Measurements from ENCODE around the gene TIE1.

TIE1 gene

DNA sequence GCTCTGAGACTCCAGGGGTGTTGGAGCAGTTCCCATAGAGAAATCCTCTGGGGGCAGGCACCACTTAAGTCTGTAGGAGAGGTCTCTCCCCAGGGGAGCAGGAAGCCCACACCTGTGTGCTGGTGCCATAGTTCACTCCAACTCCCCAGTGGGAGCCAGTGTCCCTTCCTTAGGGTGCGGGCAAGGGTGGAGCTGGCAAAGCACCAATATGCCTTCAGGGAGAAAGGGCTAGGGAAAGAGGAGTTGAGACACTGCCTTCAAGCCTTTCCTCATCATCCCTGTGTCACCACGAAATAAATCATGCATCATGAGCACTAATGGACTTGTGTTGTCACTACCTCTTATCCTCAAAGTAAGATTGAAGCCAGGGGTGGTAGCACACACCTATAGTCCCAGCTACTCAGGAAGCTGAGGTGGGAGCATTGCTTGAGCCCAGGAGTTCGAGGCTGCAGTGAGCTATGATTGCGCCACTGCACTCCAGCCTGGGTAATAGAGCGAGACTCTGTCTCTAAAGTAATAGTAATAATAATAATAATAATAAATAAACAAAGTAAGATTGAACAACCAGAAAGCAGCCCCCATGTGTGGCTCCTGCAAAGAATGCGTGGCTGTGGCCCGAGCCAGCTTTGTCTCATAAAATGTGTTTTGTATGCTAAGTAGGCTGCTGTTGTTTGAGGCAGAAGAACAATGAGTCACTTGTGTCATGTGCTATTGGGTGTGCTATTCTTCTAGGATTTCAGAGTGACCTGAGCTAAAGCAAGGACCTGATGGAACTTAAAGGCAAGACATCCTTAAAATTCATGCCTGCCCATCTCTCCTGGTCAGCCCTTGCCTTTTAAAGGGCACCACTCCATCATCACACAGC lies 6.7 kb upstream of the TIE1 start:
- no peak for DNase-seq (ENCODE audit: low read depth)

DNA sequence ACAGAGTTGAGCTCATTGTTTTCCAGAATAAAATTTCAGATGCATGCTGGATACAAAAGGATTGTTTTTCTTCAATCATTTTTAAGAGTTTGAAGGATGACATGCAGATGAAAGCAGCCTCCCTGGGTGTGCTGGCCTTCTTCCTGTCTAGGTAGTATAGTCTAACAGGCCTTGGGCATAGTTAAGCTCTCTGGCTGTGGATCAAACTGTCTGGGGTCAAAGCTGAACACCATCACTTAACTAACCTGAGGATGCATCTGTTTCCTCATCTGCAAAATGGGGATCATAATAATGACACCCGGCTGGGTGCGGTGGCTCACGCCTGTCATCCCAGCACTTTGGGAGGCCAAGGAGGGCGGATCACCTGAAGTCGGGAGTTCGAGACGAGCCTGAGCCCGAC lies 6.0 kb upstream of the TIE1 start:
- no peak for DNase-seq (ENCODE audit: low read depth)

DNA sequence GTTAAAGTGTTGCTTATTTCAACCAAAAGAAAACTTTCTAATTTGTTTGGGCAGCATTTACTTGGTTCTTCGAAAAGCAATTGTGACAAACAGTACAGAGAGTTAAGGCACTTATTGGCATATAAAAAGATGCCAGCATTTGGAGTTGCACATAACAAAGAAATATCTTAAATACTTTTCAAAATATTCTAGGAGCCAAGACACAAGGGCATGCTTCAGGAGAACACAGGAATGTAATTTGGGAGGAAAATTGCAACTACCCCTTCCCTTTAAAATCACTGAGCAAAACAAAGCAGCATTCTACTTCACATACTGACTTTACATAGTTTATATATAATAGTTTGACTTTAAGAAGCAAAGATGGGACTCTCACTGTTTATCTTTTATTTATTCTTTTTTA lies 4.6 kb upstream of the TIE1 start:
- no peak for DNase-seq (ENCODE audit: low read depth)

DNA sequence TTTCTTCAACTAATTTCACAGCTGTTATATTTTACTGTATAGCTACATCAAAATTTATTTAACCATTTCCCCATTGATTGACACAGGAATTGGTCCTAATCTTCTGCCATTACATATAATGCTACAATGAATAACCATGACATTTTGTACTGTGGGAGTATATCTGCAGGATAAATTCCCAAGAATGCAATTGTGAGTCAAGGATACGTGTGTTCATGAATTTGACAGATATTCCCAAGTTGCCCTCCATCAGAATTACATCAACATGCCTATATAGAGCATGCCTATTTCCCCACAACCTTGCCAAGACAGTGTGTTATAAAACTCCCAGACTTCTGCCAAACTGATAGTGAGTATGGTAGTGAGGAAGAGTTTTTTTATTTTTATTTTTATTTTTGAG lies 2.7 kb upstream of the TIE1 start:
- no peak for DNase-seq (ENCODE audit: low read depth)

DNA sequence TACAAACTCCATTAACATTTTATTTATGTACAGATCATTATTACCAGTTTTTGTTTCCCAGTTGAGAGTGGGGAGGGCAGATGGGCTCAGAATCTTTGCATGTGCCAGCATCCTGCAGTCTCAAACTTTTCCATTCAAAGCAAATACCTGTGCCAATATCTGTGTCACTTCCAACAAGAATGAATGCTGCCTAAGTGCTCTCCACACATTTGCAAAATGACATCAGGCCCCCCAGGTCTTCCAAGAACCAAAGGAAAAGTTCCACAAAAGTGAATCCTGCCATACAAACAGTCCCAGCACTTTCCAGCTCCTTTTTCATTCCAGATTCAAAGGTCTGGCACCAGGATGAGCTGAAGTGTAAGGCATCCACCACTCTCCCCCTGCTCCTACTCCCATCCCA lies 1.7 kb upstream of the TIE1 start:
- no peak for DNase-seq (ENCODE audit: low read depth)

DNA sequence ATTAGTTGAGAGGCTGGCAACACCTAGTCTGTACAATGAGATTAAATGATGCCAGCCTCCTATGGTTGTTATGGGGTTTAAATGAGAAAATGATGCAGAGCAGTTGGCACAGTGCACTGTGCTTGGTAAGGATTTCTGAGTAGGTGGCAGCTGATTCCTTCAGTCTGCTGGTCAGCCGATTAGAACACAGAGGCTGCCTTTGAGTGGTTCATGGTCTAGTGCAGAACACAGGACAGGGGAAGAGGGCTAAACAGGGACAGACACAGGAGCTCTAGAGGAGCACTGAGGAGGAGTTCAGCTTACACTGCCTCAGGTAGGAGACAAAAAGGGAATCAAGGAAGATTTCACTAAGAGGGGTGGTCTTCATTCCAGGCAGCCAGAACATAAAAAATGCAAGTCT lies 1.4 kb downstream of the TIE1 start:
- no peak for DNase-seq (ENCODE audit: low read depth)

DNA sequence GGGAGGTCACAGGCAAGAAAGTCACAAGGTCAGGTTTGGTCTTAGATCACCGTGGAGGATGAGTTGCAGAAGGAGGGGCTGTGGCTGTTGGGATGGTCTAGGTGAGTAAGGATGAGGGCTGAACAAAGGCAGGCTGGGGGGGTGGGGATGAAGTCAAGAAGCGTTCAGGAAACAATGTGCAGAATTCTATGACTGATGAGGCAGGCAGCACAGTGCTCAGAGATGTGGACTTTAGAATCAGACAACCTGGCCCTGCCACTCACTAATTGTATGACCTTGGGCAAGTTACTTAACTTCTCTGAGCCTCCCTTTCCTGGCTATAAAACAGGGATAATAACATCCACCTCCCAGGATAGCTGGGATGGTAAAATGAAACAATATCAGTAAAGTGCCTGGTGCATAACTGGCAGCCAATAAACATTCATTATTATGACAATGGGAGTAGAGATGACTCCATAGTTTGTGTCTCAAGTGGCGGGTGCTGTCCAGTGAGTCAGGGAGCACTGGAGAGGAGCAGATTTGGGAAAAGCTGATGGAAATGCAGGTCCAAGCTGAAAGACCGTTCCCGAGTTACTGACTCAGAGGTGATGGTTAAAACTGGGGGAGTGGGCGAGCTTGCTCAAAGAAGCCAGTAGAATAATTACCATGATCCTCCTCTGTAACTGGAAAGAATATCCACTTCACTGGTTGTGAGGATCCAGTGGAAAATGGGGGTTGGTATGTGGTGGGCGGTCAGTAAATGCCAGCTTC lies 2.1 kb downstream of the TIE1 start:
- no peak for DNase-seq (ENCODE audit: low read depth)

DNA sequence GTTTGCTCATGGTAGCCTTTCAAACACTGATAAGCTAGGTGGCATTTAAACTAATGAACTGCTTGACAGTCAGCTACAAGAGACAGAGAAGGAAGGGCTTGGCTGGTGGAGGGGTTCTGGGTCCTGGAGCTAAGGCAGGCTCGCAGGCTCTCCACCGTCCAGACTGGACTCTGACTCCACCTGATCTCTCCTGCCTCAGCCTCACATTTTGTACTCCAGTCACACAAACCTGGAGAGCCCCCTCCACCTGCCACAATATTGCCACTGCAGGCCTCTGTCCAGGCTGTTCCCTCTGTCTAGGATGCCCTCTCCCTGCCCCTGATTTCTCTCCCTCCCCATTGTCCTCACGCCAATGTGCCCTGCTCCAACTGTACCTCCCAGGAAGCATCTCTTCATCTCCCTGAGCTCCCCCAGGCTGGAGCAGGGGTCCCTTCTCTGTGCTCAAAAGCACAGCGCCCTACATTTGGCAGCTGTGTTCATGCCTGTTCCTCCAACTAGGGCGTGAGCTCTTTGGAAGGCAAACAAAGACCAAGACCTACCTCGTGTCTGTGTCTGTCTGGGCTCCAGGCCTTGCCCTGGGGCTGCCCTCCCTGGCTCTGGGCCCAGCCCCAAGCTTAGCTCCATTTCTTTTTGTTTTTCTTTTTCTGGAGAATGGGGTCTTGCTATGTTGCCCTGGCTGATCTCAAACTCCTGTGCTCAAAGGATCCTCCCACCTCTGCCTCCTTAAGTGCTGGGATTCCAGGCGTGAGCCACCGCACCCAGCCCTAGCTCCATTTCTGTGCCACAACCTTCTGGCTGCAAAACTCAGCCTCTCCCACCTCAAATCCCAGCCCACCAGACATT lies 2.9 kb downstream of the TIE1 start:
- DNase-seq (ENCODE audit: low read depth), result no peak

DNA sequence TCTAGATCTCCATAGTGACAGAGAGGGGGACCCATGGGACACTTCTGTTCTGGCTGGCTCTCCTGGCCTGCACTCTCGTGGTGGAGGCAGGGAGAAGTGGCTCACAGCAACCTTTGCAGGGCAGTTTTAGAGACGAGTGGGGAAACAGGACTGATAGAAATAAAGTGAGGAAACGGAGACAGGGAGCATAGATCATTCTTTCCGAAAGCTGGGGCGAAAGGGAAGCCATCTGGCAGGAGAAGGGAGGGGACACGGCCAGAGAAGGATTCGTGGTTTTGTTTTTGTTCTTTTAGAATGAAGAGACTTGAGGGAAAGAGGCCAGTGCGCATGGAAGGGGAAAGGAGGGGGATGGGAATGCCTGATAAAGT lies 3.5 kb downstream of the TIE1 start:
- no peak for DNase-seq (ENCODE audit: low read depth)

DNA sequence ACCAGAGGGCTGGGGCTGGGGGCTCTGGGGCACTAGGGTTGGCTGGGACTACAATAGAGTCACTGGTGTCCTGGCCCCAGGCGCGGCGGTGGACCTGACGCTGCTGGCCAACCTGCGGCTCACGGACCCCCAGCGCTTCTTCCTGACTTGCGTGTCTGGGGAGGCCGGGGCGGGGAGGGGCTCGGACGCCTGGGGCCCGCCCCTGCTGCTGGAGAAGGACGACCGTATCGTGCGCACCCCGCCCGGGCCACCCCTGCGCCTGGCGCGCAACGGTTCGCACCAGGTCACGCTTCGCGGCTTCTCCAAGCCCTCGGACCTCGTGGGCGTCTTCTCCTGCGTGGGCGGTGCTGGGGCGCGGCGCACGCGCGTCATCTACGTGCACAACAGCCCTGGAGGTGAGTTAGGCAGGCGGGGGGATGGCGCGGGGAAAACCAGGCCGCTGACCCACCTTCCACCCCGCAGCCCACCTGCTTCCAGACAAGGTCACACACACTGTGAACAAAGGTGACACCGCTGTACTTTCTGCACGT lies 4.1 kb downstream of the TIE1 start:
- DNase-seq (ENCODE audit: low read depth), result no peak

DNA sequence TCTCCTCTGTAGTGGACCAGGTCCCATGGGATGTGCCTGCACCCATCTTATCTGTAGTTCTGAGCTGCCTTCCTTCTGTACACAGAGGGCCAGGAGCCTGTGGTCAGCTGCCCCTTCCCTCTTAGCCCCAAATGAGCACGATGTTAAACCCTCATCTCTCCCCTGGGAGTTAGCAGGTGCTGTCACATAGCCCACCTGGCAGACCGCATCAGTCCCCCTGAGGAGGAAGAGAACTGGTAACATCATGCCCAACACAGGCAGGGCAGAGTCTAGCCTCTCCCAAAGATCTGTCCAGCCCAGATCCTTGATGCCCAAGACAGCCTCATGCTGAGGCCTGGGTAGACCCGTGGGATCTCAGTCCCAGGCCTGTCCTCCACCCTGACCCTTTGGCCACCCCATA lies 4.7 kb downstream of the TIE1 start:
- no peak for DNase-seq (ENCODE audit: low read depth)

DNA sequence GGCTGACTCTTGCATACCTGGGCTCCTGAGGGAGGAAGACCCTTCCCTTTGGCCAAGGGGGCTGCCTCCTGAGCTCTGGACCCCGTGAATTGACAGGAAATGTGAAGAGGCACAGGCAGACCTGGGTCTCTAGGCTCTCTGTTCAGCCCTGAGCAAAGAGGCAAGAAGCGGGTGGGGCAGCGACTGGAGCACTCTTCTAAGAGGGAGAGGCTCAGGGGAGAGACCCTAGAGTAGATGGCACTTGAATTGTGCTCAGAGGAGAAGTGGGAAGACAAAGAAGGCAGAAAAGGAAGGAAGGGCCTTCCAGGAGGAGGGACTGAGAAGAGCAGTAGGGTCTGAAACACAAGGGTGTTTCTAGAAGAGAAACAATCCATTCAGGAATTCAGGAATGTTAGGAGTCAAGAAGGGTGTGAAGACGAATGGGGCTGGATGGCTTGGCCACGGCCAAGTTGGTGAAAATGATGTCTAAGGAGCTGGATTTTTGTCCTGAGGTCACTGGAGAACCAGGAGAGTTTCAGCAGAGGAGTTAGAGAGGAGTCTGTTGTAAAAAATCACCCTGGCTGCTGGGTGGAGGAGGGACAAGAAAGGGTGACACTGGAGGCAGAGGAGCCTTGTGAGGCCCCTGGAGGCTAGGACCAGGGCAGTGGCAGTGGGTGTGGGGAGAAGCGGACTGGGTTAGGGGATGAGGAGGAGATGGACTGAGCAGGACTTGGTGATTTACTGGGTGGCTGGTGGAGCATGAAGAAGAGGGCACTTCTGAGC lies 5.3 kb downstream of the TIE1 start:
- no peak for DNase-seq (ENCODE audit: low read depth)

DNA sequence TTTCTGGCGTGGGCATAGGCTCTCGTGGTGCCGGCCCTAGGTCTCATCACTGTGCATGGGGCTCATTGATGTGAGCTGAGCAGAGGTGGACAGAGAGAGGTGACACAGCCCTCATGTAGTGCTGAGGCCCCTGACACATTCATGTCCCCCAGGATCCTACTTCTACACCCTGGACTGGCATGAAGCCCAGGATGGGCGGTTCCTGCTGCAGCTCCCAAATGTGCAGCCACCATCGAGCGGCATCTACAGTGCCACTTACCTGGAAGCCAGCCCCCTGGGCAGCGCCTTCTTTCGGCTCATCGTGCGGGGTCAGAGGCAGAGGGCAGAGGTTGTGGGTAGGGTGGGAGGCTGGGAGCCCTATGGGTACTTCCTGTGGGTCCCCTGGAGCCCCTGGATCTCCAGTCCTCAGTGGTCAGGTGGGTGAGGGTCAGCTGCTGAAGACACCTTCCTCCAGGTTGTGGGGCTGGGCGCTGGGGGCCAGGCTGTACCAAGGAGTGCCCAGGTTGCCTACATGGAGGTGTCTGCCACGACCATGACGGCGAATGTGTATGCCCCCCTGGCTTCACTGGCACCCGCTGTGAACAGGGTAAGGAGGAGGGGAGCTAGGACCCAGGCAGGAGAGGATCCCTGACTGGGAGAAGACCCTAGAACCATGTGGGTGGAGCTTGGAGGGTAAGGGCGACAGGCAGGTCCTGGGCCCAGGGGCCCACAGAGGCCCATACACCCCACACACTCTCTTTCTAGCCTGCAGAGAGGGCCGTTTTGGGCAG lies 6.1 kb downstream of the TIE1 start:
- DNase-seq (ENCODE audit: low read depth), result no peak

DNA sequence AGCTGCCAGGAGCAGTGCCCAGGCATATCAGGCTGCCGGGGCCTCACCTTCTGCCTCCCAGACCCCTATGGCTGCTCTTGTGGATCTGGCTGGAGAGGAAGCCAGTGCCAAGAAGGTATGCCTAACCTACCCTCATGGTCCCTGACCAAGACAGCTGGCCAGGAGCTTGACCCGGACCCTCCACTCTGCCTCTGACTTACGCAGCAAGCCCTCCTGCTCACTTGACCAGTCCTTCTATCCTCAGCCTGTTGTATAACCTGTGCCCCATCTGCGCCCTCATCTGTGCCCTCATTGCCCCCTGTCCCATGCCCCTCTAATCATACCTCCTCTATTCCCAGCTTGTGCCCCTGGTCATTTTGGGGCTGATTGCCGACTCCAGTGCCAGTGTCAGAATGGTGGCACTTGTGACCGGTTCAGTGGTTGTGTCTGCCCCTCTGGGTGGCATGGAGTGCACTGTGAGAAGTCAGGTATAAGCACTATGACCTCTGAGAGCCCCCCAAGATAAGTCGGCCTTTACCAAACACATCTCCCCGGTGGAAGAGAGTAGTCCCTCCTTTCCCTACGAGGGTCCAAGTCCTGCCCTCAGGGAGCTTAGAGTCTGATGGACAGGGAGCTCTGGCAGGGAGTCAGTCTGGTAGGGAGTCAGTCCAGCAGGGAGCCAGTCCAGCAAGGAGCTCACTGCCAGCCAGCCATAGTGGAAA lies 6.8 kb downstream of the TIE1 start:
- DNase-seq (ENCODE audit: low read depth), result no peak

DNA sequence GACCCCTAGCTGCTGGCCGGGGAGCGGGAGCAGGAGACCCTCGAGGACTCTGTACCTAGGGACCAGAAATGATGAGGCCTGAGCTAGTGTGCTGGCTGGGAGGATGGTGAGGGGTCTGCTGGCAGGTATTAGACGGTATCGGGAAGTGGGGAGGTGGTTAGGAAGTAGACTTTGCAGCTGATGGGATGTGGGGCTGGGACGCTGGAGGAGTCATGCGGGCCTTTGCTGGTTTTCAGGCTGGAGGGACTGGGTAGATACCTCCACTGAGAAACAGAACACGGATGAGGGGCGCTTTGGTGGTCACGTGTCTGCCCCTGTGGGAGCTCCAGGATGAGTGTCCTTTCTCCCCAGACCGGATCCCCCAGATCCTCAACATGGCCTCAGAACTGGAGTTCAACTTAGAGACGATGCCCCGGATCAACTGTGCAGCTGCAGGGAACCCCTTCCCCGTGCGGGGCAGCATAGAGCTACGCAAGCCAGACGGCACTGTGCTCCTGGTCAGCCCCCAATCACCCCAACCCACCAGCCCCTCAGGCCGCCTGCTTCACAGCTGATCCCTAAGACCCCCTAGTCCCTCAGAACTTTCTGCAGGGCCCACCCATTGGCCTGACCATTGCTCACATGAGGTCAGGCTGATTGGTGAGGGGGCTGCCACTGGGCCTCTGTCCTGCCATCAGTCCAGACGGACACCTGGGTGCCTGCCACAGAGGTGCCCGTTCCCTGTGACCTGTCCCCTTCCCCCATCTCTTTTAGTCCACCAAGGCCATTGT lies 8.0 kb downstream of the TIE1 start:
- no peak for DNase-seq (ENCODE audit: low read depth)

DNA sequence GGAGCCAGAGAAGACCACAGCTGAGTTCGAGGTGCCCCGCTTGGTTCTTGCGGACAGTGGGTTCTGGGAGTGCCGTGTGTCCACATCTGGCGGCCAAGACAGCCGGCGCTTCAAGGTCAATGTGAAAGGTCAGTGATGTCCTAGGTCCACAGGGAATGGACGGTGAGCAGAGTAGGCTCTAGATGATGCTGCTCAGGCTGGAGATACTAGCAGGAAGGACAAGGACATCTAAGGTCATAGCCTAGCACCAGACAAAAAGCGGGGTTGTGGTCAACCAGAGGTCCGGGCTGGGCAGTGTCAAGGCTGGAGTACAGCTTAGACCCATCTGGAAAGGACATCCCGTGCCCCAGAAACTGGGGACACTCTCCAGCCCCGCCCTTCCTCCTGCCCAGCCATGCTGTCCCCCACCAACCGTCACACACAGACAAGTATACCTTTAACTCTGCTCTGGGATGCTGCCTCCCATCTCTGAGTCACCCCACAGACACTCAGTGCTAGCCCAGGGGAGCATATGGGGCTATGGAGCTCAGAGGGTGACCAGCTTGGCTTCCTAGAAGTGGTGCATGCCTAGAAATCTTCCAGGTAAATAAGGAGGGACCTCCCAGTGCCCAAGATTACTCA lies 8.7 kb downstream of the TIE1 start:
- no peak for DNase-seq (ENCODE audit: low read depth)

DNA sequence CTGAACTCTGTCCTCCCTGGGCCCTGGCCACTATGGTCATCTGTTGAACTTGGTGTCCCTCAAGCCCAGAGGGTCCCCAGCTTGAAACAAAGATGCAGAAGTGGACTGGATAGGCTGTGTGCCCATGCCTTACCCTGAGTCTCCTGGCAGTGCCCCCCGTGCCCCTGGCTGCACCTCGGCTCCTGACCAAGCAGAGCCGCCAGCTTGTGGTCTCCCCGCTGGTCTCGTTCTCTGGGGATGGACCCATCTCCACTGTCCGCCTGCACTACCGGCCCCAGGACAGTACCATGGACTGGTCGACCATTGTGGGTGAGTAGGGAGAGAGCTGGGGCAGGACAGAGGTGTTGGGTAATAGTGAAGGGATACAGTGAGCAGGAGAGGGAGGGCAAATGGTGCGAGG lies 10.7 kb downstream of the TIE1 start:
- DNase-seq (ENCODE audit: low read depth), result no peak

DNA sequence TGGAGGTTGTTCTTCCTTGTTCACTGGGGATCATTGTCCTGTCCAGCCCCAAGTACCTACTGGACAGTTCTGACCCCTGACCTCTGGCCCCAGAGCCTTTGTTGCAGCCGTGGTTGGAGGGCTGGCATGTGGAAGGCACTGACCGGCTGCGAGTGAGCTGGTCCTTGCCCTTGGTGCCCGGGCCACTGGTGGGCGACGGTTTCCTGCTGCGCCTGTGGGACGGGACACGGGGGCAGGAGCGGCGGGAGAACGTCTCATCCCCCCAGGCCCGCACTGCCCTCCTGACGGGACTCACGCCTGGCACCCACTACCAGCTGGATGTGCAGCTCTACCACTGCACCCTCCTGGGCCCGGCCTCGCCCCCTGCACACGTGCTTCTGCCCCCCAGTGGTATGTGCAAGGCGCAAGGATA lies 11.4 kb downstream of the TIE1 start:
- no peak for DNase-seq (ENCODE audit: low read depth)

Measured in activated T-cell treated with anti-CD3 and anti-CD28 coated beads for 24 hours (primary cell).